GM21737 (cell line): Measurements from ENCODE around the gene TBC1D5.

Experiments used
- ATAC-seq: cut with Tn5 transposase; IDR thresholded peaks from one replicate; pipeline ENCODE4 v1.9.1; 2021; ENCODE audit warnings: mild to moderate bottlenecking, moderate library complexity; ENCODE audit not compliant: unreplicated experiment

Gene TBC1D5

DNA sequence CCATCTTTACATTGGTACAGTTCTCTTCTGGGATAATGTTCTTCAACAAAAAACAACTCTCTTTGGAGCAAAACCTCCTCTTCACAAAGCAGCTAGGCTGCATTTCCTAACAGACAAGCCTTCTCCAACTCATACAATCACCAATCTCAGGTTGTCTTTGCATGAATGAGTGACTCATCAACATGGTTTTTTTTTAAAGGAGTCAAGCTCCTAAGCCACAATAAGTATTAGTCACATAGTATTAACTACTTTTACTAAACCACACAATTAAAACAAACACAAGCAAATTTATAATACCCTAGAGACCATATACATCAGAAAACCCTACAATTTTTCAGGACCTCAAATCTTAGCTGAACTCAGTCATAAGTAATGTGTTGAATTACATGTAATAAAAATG lies 137.4 kb downstream of the TBC1D5 start:
- no peak for ATAC-seq

DNA sequence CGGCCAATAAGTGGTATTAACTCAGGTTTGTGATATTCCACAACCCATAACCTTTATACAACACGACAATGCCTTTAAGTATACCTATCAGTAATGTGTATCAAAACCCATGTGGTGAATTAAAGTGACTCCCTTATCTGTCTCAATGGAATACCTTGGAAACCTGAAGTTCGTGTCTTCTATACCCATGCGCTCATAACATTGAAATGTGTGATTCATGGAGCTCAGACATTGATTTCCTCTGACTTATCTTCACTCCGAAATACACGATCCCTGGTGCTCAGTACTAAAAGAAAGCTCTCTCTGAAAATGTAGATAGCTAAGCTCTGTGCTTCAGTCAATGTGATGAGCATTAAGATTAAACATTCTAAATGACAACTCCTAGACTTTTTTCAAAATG lies 140.3 kb downstream of the TBC1D5 start:
- no peak for ATAC-seq

DNA sequence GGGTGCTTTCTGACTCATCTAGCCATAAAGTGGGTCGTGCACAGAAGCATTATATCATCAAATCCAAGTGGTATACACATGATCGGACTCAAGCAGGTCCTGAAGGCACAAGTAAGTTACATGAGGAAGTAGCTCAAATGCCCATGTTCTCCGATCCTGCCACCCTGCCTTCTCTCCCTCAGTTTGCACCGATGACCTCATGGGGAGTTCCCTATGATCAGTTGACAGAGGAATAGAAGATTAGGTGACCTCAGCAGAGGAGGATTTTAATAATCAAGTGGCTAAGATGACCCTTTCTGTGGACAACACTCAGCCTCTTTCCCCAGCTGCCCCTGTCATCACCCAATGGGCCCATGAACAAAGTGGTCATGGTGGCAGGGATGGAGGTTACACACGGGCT lies 149.5 kb downstream of the TBC1D5 start:
- no peak for ATAC-seq

DNA sequence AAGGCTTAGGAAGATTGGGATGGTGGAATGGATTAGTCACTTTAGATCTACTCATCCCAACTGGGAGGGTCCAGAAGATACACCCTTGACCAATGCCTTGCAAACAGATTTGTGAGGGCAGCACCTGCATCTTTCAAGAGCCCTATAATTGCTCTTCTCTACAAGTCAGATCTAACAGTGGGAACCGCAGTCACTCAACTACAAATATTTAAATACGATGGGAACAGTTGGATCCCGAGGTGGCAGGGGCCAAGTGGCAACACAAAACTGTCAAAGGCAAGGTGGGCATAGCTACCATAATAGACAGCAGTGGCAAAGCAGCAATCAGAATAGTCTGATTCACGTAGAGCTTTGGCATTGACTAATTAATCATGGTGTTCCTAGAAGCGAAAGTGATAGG lies 152.0 kb downstream of the TBC1D5 start:
- ATAC-seq: no peak

DNA sequence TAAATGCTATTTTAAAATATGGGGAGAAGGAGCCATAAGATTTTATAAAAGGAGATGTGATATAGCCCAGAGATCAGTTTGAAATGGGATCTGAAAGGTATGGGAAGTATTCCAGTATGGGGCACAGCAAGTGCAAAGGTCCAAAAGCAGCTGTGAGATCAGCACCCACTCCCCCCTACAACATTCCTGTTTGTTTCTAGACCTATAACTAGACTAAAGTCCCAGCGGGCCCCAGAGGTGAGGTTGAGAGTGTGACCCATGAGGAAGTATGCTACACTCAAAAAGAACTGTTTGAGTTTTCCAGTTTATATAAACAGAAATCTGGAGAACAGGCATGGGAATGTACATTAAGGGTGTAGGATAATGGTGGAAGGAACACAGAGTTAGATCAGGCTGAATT lies 152.5 kb downstream of the TBC1D5 start:
- ATAC-seq: no peak

DNA sequence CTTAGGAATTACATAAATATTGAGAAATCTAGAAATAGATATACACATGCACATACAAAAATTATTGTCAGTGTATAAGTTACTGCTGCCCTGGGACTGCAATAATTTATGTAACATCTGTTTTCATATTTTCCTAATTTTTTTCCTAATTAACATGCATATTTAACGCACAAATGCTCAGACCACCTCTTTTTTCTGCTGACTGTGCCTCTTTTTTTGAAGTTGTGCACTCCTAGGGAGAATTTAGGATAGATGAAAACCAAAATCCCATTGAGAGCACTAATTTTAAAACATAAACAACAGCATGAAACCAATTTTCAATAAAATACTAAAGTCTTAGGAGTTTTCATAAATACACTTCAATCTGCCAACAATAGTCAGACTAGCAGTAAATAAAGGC lies 154.0 kb downstream of the TBC1D5 start:
- ATAC-seq: no peak

DNA sequence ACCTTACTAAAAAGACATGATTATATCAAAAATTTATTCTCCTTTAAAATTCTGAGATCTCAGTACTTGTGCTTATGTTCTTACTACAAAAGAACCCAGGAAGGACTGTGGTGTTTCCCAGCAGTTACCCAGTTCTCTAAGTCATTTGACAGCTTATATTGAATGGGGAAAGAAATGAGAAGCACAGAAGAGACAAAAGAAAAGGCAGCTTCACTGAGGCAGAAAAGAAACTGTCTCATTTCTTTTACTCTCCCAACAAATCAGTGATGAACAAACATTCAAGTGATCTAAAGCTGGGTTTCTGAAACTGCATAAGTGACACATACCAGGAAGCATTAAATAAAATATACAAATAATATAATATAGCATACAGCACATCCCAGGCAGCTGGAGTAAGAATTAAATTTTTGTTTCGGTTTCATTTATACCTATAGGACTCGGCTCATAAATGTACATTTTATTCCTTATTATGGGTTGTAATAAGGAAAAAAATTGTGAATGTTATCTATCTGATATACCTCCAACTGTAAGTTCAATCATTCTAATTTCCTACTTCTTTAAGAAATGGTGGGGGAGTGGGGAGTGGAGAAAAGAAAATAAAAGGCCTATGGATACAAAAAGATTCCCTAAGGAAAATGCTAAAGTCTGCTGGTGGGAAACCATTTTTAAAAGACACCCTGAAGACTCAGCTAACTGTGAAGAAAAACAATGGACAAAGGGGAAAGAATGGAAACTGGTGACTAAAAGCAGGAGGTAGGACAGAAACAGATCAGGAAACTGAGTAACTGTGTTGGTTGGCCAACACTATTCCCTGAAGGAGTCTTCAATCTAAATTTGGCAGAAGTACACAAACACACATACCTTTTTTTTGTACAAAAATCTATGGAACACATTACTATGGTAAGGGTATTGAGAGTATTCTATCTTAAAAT lies 156.8 kb downstream of the TBC1D5 start:
- no peak for ATAC-seq

DNA sequence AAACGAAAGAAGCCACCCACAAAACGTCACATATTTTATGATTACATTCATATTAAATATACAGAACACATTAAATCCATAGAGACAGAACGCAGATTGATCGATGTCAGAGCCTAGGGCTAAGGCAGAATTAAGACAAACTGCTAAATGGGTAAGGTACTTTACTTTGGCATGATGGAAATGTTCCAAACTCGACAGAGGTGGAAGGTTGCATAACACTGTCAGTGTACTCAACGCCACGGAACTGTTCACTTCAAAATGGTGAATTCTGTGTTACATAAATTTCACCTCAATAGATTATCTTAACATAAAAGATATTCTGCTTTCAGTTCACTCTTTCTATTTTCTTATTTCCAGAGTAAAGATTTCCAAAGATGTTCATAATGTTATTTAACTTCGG lies 158.4 kb downstream of the TBC1D5 start:
- no peak for ATAC-seq

DNA sequence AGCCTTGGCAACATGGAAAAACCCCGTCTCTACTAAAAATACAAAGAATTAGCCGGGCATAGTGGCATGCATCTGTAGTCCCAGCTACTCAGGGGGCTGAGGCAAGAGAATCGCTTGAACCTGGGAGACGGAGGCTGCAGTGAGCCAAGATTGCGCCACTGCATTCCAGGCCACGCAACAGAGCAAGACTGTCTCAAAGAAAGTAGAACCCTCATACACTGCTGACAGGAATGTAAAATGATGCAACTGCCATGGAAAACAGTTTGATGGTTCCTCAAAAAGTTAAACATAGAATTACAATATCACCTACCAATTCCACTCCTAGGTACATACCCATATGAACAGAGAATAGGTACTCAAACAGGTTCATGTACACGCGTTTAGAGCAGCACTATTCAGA lies 158.9 kb downstream of the TBC1D5 start:
- no peak for ATAC-seq

DNA sequence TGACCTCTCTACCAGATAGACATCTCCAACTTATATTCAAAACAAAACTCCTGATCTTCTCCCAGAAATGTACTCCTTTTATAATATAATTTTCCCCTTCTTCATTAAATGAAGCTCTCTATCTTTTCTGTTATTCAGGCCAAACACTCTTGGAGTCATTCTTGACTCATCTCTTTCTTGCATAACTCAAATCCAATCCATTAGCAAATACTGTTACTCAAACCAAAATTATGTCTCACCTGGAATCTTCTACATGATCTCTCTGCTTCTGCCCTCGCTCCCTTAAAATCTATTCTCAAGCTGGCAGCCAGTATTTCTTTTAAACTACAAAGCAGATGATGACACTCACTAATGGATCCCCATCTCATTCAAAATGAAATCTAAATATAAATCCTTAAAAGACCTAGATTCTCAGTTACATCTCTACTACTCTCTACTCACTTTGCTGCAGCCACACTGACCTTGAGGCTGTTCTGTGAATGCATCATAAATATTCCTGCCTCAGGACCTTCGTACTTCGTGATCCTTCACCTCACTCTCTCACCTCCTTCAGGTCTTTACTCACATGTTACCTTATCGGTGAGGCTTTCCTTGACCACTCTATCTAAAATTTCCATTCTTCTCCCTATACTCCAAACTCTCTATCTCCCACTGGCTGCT lies 160.9 kb downstream of the TBC1D5 start:
- no peak for ATAC-seq

DNA sequence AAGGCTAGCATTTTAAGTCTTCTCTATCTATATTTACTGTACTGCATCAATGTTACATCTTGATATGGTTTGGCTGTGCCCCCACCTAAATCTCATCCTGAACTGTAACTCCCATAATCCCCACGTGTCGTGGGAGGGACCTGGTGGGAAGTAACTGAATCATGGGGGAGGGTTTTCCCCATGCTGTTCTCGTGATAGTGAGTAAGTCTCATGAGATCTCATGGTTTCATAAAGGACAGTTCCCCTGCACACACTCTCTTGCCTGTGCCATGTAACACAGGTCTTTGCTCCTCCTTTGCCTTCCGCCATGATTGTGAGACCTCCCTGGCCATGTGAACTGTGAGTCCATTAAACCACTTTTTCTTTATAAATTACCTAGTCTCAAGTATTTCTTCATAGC lies 161.5 kb downstream of the TBC1D5 start:
- no peak for ATAC-seq

DNA sequence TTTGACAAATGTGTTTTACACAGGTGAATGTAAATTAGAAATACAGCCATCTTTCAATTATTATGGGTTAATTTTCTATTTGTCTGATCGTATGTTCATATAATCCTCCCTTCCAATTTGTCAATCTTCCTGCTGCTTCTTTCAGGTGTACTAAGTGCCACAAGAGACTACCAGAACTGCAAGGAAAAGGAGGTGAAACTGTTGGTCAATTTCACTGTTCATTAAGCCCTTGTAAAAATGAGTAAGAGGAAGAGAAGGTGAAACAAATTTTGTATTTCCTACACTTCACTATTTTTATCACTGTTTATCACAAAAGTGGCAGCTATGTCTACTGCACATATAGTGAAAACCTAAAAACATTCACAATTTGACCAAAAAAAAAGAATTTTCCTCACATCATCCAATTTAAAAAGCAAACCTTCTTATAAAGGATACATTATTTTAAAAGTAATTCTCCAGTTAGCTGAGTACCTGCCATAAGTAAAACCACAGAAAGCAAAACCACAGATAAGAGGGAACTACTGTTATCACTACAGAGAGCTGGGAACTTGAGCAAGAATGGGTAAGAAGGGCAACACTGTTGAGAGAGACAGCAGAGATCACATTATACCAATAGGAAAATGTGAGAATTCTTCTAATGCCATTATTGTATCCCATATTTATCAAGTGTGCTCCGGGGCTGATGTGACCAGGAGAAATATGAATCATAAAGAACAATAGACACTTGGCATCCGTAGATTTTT lies 163.0 kb downstream of the TBC1D5 start:
- peak; percentile 95 for ATAC-seq

DNA sequence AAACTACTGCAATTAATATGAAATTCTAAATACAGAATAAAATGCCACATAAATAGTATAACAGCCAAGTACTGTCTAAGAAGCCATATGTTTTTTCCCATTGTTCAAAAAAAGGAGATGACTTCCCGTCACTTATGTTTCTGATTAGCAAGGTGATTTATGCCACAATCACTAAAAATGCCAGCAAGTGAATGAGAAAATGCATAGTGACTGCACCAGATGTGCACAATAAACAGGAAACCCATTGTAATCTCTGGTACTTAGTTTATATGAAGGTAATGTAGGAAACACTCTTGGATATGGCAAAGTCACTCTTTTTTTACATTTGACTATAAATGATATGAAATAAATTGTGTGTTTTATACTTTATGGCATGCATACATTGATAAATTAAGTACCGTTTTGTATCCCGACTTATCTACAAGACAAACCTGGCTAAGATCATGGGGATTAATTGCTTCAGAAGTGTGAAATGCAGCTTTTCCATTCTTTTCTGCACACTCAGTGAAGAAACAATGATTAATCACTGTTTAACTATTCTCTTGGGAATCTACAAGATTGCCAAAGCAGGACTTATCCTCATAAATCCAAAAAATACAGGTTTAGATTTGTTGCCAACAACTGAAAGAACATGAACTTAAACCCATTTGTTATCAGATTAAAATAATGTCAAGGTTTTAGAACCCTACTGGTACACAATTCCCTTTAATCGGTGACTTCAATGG lies 164.5 kb downstream of the TBC1D5 start:
- ATAC-seq: no peak

DNA sequence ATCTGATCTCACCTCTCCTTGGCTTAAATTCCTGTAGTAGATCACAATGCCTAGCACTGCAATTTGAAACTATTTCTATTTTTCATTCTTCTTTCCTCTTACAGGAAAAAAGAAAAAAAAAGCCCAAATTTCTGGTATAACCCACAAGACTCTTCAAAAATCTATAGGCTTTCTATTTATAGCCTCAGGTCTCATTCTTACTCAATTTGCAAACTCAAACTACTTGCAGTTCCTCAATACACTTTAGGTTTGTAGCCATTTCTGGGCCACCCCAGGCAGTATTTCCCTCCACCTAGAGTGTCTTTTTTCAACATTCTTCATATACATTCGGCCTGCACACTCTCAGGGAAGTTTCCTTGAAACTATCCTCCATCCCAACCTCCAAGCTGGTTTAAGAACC lies 169.0 kb downstream of the TBC1D5 start:
- peak; percentile 77 for ATAC-seq

DNA sequence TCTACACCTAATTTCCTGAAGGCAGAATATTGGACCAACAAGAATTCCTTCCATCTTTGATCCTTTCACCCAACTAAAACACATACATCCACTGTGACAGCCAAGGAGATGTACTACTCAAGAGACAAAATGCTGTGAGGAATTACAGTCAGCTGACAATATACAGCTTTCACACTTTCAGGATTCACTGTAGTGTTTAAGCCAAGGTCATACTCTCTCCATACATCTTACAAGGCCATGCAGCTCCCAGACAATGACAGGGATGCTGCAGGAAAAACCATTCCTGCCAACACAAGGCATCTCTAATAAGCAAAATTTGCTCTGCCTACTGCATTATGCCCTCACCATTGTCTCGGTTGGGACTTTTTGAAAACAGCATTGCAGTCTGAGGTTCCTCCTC lies 170.7 kb downstream of the TBC1D5 start:
- no peak for ATAC-seq

DNA sequence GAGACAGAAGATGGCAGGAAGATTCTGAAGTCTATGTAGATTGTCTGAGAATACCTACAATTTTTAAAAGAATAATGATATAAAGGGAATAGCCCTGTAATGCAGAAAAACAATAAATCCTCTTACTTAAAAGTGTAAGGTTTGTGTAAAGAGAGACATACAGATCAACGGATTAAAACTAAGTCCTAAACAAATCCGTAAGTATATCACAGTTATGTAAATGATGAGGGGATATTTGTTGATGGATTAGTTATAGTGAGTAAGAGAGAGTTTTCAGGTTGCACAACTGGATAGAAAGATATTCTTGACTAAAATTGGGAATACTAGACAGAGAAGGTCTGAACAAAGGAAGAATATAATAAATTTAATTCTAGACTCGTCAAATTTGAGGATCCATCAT lies 179.6 kb downstream of the TBC1D5 start:
- ATAC-seq: no peak

DNA sequence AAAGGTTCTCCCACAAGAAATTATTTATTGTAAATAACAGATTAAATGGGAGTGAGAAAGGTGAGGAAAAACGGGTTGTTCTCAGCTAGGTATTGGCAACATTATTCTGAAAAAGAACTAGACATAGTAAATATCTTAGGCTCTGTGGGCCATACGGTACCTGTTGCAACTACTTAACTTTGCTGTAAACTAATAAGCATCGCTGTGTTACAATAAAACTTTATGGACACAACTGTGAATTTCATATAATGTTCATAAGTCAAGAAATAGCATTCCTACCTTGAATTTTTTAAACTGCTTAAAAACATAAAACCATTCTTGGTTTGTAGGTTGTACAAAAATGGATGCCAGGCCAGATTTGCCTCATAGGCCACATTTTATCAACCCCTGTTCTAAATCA lies 183.9 kb downstream of the TBC1D5 start:
- ATAC-seq: no peak

DNA sequence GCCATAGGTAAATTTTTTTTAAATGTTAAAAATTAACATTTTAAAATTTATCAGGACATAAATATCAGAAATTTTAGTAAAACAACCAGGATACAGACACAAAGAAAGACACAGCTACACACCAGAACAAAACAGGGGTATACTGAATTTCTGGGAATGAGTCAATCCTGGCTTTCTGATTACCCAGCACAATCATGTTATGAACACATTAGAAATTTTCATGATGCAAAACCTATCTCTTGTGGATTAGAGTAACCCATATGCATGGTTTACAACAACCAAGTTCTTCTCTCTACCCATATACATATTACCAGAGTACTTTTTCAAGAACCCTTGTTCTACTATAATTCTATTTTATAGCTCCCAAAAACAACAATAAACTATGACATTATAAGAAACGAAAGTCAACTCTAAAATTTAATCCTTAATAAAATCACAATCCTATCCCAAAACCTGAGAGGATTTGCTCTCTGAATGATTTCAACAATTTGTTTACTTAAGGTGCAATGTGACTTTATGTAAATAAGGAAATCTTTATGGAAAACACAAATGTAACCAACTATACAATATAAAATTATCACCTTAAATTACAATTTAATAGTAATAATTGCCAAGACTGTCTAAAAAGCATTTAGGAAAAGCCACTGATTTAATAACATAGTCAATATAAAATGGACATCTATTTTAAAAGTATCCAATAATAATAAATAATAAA lies 184.5 kb downstream of the TBC1D5 start:
- no peak for ATAC-seq

DNA sequence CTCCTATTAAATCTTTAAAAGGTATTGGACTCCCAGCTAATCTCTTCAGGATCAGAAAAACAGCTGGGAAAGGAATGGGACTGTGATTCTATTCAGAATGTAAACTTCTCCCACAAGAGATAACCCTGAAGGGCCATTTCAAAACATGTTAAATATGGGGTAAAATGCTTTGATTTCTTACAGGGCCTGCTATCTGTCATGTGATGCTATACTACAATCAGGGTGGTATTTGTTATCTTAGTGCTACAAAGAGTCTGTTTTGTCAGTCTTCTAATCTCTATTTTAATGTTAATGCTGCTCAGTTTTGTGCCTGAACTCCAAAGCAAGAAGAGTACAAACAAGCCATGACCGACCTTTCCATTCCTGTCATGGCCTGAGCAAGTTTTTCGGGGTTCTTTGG lies 186.9 kb downstream of the TBC1D5 start:
- no peak for ATAC-seq

DNA sequence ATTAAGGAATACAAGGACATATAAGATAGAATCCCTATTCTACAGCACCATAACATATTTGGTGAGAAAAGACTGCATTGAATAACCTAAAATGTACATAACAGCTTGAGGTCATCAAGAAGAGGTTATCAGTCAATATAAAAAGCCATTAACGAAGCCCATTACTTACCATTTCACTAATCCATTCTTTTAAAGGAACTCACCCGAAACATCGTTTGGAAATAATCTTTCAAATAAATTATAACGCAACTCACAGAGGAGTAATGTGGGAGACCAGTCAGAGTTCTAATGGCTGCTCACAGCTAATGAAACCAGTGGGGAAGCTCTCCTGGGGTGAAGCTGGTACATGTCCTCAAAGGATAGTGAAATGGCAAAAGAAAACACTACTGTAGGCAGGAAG lies 188.4 kb downstream of the TBC1D5 start:
- ATAC-seq: no peak
